NCI-H2196 (cell line): ENCODE data around the gene MCF2.
"Not testable (repeated sequence)": the region's sequence is repeated elsewhere in the genome, so short reads cannot be mapped to it uniquely, and the experiment has no call there.

Experiments used
- DNase-seq: peaks from one replicate; lab custom pipeline; 2025; ENCODE audit not compliant: unreplicated experiment; lab: John Stamatoyannopoulos, UW

Gene MCF2, protein sequence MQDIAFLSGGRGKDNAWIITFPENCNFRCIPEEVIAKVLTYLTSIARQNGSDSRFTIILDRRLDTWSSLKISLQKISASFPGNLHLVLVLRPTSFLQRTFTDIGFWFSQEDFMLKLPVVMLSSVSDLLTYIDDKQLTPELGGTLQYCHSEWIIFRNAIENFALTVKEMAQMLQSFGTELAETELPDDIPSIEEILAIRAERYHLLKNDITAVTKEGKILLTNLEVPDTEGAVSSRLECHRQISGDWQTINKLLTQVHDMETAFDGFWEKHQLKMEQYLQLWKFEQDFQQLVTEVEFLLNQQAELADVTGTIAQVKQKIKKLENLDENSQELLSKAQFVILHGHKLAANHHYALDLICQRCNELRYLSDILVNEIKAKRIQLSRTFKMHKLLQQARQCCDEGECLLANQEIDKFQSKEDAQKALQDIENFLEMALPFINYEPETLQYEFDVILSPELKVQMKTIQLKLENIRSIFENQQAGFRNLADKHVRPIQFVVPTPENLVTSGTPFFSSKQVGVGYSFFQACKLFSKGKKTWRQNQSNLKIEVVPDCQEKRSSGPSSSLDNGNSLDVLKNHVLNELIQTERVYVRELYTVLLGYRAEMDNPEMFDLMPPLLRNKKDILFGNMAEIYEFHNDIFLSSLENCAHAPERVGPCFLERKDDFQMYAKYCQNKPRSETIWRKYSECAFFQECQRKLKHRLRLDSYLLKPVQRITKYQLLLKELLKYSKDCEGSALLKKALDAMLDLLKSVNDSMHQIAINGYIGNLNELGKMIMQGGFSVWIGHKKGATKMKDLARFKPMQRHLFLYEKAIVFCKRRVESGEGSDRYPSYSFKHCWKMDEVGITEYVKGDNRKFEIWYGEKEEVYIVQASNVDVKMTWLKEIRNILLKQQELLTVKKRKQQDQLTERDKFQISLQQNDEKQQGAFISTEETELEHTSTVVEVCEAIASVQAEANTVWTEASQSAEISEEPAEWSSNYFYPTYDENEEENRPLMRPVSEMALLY

DNA sequence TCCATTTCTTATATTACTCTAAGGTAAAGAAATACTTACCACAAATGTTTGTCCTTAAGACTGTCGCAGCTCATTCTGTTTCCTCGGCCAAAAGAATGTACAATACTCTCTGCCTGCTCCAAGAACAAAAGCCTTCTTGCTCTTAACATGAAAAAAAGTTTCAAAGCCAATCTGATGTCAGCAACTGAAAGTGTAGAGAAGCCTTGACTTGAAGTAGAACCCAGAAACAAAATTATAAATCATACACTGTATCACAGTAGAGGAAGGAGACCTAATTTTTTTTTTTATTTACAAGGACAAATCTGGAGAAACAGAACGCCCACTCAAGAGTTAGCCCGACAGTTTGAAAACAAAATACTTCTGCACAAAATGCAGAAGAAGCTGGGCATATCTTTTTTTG lies at the start of gene MCF2:
Gene MCF2 (minus strand): TSS at position 101 of the 400 bp plus-strand sequence. CDS start 56,423 bp downstream, outside the sequence.
- DNase-seq: no peak

DNA sequence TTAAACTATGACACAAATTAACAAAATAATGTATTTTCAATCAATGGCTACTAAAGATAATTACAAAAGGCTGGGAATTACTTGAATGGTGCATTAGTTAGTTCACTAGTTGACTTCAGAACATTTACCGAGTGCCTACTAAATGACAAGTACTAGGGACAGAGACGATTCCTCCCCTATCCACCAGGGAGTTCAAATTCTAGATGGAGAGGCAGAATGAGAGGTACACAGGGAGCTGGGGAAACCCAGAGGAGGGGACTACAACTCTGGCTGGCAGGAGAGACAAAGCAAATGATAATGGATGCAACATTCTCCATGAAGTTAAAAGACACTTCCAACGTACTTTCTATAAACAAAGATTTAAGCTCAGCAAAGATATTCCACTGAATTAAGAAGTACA lies 43.1 kb upstream of the MCF2 start:
- DNase-seq: no peak

DNA sequence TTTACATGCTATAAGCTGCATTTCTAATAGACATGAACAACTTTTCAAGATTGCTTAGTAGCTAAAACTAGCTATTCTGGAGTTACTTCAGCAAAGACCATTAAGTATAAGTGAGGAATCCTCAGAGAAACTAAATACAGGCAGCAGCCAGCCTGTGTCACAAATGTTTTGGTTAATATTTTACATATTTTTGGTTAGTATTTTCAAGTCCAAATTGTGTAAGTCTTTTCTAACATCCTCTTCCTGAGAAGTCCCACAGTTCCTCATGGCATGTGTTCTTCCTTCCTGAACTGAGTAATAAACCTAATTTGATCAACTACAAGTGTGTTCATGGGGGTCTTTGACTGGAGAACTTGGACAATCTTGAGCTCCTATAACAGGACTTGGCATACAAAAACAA lies 42.4 kb upstream of the MCF2 start:
- no peak for DNase-seq

DNA sequence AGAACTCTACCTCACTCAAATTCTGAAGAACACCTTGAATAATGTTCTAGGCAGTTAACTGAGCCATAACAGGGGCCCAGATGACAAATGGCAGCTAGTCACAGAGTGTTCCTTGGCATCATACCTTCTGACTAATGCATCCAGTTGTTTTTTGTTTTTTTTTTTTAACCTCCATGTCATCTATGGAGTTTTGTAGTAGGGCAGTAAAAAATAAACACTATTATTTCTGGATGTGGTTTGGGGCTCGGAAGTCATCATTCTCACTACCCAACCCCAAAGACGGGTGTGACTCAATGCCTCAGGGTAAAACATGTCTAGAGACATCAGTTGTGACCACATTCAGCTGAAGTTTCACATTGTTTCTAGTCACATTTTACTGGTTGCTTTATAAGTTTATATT lies 31.2 kb upstream of the MCF2 start:
- DNase-seq: no peak

DNA sequence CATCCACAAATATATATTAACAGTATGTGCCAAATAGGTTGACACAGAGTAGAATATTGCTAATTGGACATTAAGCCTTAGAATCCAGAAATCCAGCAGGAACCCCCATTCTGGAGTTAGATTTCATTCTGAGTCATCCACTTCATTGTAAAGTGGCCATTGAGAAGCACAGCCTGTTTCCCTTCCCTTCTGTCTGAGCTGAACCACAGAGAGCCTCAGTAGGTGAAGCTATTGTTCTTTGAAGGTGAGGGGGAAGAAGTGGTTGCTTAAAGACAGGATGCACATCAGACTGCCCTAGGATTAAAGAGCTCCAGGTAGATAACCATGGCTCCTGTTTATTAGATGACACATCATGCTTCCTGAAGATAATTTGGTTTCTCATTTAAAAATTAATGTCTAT lies 30.6 kb upstream of the MCF2 start:
- DNase-seq: peak; percentile 7

DNA sequence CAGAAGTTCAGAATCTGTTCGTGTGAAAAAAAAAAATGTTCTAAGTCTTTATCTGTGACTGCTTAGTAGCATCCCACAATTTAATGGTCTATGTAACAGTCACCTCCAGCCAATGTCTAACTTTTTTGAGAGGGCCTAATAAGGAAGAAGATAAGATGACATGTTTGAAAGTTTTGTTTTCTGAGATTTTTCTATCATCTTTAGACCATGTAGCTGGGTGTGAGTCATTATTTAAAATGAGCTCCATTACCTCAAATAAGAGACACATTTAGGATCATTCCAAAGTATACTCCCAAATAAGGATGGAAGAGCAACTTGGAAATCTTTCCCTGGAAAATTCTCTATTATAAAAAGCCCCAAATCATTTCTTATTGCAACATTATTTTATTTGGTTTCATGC lies 28.2 kb upstream of the MCF2 start:
- no peak for DNase-seq

DNA sequence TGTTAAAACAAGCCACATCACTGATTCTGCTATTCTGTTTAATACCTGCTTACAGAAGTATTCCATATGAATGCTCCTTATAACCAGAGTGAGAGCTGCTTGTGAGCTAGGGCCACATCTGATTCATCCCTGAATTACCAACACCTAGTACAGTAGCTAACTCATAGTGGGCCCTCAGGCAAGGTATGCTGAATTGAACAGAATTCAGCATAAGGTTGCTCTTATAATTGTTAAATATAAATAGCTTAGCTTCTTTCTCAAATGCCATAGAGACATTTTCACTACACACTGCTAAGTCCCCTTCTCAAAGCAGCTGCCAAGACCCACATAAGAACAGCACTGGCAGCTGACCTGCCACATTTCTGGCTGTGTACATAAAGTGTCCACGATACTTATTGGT lies 27.0 kb upstream of the MCF2 start:
- no peak for DNase-seq

DNA sequence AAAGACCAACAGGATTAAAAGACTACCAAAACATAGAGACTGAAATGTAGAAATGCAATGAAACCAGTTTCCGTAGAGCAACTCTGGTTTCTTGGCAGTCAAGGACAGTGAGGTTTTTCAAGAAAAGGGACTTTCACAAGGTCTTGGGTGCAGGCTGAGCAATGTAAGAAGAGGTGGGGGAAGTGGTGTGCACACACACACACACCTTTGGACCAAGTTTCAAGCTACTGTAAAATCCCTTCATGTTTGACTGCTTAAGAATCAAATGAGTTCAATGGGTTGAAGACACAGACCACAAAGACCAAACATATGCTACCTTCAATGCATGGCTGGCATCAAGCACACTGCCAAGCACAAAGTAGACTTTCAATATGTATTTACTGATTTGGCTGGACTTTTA lies 17.8 kb upstream of the MCF2 start:
- no peak for DNase-seq

DNA sequence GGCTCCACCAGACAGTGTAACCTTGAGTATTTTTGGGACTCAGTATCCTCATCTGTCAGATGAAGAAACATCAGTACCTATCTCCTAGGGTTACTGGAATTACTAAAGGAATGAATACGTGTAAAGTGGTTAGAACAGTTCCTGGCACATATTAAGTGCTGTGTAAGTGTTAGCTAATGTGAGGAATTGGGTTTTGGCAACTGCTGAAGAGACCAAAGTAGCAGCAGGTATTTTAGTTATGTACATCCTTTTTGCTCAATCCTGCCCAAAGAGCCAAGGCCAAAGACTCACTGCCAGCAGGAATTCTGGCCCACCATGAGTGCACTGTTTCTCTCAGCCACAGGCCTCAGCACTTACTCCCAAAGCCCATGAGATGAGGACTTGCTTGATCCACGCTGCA lies 16.7 kb upstream of the MCF2 start:
- DNase-seq: no peak

DNA sequence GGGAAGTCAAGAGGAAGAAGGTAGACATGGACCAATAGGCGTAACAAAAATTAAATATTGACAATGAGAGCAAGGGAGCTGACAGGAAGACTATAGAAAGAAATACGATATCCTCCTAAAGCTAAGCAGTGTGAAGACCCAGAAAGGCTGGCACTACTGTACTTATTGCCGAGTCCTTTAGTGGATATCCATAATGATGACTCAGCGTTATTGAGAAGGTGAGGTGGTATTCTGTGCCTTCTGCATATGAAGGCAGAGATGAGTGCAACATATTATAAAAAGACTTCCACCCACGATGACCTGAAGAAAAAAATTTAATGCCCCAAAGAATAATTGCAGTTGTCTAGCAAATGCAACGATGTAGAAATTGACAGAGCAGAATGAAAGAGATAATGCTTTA lies 13.0 kb upstream of the MCF2 start:
- no peak for DNase-seq

DNA sequence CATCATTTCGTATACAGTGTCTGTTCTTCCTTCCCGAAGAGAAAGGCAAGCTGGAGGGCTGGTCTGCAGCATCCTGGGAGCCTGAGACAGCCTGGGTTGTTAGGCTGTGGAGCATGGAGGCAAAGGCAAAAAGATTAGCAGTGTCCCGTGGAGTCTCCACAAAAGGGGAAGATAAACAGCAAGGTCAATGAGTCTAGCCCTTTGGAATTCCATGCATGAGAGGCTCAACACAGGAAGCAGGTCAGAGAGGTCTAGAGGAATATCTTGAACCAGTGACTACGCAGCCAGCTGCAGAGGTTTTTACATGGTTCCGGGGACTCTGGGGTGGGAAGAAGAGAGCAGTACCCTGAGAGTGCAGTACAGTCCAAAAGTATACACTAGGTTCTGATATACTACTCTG lies 12.2 kb upstream of the MCF2 start:
- DNase-seq: no peak

DNA sequence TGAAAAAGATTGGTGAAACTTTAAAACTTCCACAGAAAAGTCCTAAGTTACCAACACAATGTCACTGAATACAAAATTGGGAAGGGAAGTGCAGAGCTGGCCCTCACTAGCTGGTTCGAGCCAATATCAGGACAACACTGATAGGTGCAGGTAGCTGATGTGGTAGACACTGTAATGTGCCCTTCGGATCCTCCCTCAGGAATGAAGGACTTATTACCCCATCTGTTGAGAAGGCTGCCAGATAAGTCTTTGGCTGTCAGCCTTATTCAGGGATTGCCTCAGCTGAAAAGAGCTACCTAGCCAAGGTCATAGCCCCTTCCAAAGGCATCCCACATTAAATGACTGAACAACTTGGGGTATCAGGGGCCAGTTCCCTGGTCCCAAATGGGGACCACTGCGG lies 5.3 kb downstream of the MCF2 start:
- DNase-seq: no peak

DNA sequence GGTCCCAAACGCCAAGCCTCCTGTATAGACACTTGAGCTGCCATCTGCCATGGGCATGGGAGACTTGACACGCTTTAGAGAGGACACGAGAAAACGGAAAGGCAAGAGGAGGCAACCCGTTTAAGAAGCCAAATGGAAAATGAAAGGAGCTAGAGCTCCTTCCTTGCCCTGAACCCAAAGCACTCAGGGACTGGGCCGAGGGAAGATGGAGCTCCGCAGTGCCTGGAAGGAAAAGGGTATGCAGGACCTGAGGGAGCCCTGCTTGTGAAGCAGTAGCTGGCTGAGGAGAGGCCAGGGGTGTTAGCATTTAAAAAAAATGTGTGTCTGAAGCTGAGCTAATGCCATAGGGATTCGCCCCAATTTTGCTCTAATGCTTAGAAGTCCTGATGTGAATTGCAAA lies 15.1 kb downstream of the MCF2 start:
- DNase-seq: no peak

DNA sequence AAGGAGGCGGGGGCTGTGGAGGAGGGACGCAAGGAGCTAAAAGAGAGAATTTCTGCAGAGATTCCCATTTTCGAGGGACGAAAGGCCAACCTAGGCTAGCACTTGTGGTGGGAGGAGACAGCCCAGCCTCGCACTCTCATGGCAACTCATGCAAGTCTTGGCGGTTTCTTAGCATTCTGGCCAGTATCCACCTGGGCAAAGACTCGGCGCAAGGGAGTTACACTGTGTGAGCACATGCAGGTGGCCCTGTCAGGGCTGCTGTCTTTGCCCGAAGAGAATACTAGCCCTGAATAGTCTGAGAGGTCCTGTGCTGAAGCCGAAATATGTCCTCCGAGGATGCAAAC lies 15.5 kb downstream of the MCF2 start:
- DNase-seq: no peak

DNA sequence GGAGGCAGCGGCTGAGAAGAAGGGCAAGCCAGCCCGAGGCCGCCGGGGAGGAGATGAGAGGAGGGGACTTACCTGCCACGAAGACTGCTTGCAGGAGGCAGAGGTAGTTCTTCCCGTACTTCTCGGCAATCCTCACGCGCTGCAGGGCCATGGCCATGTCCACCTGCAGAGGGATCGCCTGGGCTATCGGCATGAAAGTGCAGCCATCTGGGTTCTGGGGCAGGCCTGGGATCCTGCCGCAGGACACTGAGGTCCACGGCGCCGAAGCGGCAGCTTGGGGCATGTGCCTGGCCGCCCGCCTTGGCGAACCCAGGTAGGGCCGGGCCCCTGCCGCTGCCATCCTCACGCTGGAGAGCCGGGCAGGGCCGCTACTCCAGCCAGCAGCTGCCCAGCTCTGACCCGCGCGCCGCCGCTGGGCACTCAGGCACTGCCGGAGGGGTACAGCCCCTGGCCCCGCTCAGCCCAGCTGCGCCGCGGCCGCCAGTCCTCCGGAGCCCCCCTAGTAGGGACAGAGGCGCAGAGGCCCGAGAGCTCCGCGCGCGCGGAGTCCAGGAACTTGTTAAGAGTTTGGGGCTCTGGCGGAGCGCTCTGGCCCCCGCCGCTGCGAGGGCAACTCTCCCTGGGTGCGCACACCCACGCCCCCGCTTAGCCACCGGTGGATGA lies 16.0 kb downstream of the MCF2 start:
- DNase-seq: no peak

DNA sequence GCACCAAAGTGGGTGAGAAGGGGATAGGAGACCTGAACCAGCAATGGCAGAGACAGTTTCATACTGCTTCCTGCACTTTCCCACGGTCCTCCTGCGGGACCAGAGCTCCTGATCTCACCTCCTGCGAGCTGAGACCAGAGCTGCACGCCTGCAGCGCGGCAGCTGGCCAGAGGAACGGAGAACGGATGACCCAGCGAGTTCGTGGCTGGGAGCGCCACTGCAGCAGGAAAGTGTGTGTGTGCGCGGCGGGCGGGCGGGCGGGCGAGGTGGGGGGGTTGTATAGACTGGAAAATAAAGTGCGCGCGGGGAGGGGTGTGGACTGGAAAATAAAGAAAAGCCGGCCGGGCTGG lies 16.5 kb downstream of the MCF2 start:
- DNase-seq: no peak

DNA sequence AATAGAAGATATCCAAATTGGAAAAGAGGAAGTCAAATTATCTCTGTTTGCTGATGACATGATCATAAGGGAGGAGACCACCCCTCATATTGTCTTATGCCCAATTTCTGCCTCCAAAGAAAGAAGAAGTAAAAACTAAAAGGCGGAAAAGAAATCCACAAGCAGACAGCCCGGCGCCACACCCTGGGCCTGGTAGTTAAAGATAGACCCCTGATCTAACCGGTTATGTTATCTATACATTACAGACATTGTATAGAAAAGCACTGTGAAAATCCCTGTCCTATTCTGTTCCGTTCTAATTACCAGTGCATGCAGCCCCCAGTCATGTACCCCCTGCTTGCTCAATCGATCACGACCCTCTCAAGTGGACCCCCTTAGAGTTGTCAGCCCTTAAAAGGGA lies 22.8 kb downstream of the MCF2 start:
- DNase-seq: not testable (repeated sequence)

DNA sequence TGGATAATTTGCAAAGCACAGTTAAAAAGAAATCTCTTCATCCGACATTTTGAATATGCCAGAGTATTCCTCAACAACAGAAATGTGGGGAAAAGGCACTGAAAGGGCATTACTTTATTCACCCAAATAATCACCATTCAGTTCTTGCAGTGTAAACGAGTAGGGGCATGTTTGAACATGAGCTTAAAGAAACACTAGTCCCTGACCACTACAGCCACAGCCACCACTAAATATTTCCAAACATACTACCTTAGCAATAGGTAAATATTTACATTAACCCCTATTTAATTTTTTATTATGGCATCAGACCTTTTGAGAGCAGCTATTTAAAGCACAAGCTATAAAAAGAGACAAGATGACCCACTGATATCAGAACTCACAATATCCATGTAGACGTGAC lies 27.6 kb downstream of the MCF2 start:
- DNase-seq: no peak

DNA sequence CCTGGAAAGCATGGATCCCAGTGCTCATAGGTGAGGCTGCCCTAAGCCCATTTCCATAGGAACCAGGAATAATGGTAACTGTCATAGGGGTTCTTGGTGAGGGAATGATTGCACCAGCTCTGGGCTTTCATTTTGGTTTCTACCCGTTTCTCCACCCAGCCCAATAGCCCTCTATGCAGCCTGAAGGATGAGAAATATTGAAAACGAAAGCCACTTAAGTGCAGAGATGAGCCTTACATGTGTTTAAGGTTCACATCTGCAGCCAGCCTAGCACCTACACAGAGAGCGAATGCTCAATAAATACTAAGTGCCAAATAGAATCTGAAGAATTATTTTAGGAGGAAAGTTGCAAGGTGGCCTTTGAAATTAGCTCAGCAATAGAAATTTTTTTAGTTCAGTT lies 60.4 kb downstream of the MCF2 start:
- DNase-seq: no peak

DNA sequence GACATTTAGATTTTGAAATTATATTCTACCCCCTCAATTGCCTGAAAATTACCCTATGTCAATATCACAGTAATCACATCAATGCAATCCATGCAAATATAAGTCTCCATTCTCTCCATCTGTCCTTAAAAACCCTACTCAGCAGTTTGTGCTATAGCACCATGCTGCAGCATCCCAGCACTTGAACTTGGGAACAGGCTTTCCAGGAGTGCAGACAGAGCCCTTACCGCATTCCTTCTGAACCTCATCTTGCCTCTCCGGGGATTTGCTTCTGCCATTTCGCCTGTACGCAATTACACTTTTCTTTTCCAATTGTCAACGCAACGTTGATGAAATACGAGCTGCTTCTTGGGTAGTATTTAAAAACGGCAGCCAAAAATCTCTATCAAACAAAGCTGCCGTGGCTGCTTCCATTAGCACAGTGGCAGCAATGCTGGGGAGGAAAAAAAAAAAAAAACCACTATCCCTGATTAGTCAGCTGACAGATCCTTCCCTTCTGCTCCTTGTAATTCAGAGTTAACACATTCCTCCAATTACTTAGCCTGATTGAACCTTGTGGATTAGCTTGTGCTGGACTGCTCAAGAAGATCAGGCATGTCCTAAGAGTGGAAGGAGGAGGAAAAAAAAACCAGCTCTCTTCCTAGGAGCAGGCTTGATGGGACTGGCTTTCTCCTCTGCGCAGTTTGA lies 65.6 kb downstream of the MCF2 start:
- no peak for DNase-seq

DNA sequence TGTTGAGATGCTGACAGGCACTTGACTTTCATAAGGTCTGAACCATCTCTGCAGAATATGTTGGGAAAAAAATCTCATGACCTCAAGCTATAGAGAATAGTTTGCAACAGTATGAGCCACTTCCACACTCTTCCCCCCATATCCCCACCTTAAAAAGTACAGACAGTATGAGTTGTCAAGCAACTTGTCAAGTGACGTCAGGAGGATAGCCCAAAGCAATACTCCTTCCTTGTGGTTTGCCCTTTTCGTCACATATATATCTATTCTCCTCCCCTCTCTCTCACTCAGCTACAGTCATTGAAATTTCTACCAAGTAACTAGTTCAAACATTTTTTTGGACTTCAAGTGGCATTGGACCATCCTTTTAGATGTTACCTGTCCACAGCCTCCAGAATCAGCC lies 67.7 kb downstream of the MCF2 start:
- DNase-seq: no peak
